PC-9 (cell line): ENCODE data around the gene ATP7B. TPM values are rescaled to one million over a fixed set of nuclear protein-coding genes. Genes with fewer than 3 reads are reported as not detected.

ENCODE experiments used
- BruUV-seq: library from RNA; stranded (reverse); fragments of 400-500 nt; replicated peaks from 2 replicates; lab custom pipeline; 2021; lab: Mats Ljungman, UMichigan
- CTCF ChIA-PET: fragments of 300-600 bp; sonication (Branson Sonifier 250); formaldehyde crosslinking; loops from one replicate; lab custom pipeline; 2022; ENCODE audit warnings: antibody characterized with exemption; lab: Charles Lee
- POLR2A ChIA-PET: fragments of 300-600 bp; sonication (Branson Sonifier 250); formaldehyde crosslinking; loops from one replicate; lab custom pipeline; 2022; ENCODE audit warnings: antibody characterized with exemption; ENCODE audit not compliant: unreplicated experiment; lab: Charles Lee
- DNase-seq, 2 experiments: peaks; one replicate each; pipeline versions ENCODE4 v3.0.0 to v3.0.0-alpha.2; 2015 to 2022; ENCODE audit warnings: mixed read lengths in 1 of 2
- H2AFZ ChIP-seq: fragments of 200-600 bp; sonication (generic); 2 replicates; pipeline ENCODE4 v1.8.1; 2017; ENCODE audit warnings: antibody characterized with exemption
- H3F3A ChIP-seq: fragments of 200-600 bp; sonication (generic); 2 replicates; pipeline ENCODE4 v1.8.1; 2017; ENCODE audit warnings: antibody characterized with exemption, mild to moderate bottlenecking, low read depth; ENCODE audit not compliant: insufficient read depth
- H3K27ac ChIP-seq: fragments of 200-600 bp; sonication (generic); 2 replicates; pipeline ENCODE4 v1.6.1; 2016; ENCODE audit warnings: mixed run types
- H3K27me3 ChIP-seq: fragments of 200-600 bp; sonication (generic); 2 replicates; pipeline ENCODE4 v1.6.1; 2016; ENCODE audit warnings: low read depth, mixed run types; ENCODE audit not compliant: insufficient read depth
- H3K36me3 ChIP-seq: fragments of 200-600 bp; sonication (generic); 2 replicates; pipeline ENCODE4 v1.6.1; 2016; ENCODE audit warnings: low read depth, mixed run types
- H3K4me1 ChIP-seq: fragments of 200-600 bp; sonication (generic); replicated peaks from 2 replicates; pipeline ENCODE4 v1.6.1; 2016; ENCODE audit warnings: mixed run types; ENCODE audit not compliant: insufficient read depth
- H3K4me2 ChIP-seq: fragments of 200-600 bp; sonication (generic); 2 replicates; pipeline ENCODE4 v1.6.1; 2017; ENCODE audit warnings: mixed run types
- H3K4me3 ChIP-seq: fragments of 200-600 bp; sonication (generic); 2 replicates; pipeline ENCODE4 v1.6.1; 2016; ENCODE audit warnings: mixed run types
- H3K79me2 ChIP-seq: fragments of 200-600 bp; sonication (generic); 2 replicates; pipeline ENCODE4 v1.6.1; 2017; ENCODE audit warnings: low read depth, mixed run types
- H3K9me2 ChIP-seq: fragments of 200-600 bp; sonication (generic); 2 replicates; pipeline ENCODE4 v1.8.1; 2017; ENCODE audit warnings: mild to moderate bottlenecking; ENCODE audit not compliant: insufficient read depth
- H3K9me3 ChIP-seq: fragments of 200-600 bp; sonication (generic); 2 replicates; pipeline ENCODE4 v1.8.1; 2016; ENCODE audit warnings: low read depth; ENCODE audit not compliant: insufficient read depth
- H4K20me1 ChIP-seq: fragments of 200-600 bp; sonication (generic); 2 replicates; pipeline ENCODE4 v1.8.1; 2017; ENCODE audit not compliant: insufficient read depth
- EZH2 ChIP-seq: fragments of 200-600 bp; sonication (generic); IDR thresholded peaks from 2 replicates; pipeline ENCODE4 v1.8.0; 2017; ENCODE audit warnings: antibody characterized with exemption, low read depth
- intact Hi-C: fragments of 100-400 bp; cut with micrococcal nuclease; formaldehyde crosslinking; loops from one replicate; pipeline ENCODE4 v1.10.0; 2022; ENCODE audit not compliant: unreplicated experiment
- total RNA-seq: library from RNA; stranded (reverse); gene quantifications from 2 replicates; pipeline ENCODE4 v1.2.3, GENCODE V29; 2021
- TF ChIP-seq, protein P1 (sequence below): fragments of 200-600 bp; sonication (generic); conservative IDR thresholded peaks from 2 replicates; pipeline ENCODE4 v1.6.1; 2017; ENCODE audit warnings: mixed run types, antibody characterized with exemption, mild to moderate bottlenecking, moderate library complexity

Gene ATP7B
- total RNA-seq, 1 experiment from 2014 or later = 1.2 TPM

DNA sequence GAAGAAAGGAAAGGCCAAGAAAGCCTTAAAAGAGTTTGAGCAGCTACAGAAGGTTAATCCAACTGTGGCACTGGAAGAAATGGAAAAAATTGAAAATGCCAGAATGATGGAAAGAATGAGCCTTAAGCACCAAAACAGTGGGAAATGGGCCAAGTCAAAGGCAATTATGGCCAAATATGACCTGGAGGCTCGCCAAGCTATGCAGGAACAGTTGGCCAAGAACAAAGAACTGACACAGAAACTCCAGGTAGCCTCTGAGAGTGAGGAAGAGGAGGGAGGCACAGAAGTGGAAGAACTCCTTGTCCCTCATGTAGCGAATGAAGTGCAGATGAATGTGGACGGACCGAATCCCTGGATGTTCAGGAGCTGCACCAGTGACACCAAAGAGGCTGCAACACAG lies 18.3 kb upstream of the ATP7B start:
- Histone ChIP-seq H2AFZ (no peak overlapping the region), H4K20me1 (no peaks in the 10 kb centered on the region), H3K36me3 (peaks cover 41% of the 10 kb centered on the region), H3F3A (0 out of 2 replicates have a peak, but pooled peaks cover 4% of the 10 kb centered on the region), H3K79me2 (peaks cover 3% of the 10 kb centered on the region; the same call in 1 of the 2 replicates), H3K9me3 (peaks cover 11% of the 10 kb centered on the region; the same call in 1 of the 2 replicates), H3K4me1 (no peaks in the 10 kb centered on the region), H3K27ac (no peak overlapping the region), H3K4me2 (no peak overlapping the region), H3K4me3 (no peak overlapping the region), H3K27me3 (no peaks in the 10 kb centered on the region), H3K9me2 (no peaks in the 10 kb centered on the region)
- POLR2A ChIA-PET = no interaction called here
- no peak for DNase-seq
- intact Hi-C loops = no loop called here
- CTCF ChIA-PET = no interaction called here
- BruUV-seq = TSS peak; percentile 10
- no peak for TF ChIP-seq EZH2
- TF ChIP-seq, protein P1, sequence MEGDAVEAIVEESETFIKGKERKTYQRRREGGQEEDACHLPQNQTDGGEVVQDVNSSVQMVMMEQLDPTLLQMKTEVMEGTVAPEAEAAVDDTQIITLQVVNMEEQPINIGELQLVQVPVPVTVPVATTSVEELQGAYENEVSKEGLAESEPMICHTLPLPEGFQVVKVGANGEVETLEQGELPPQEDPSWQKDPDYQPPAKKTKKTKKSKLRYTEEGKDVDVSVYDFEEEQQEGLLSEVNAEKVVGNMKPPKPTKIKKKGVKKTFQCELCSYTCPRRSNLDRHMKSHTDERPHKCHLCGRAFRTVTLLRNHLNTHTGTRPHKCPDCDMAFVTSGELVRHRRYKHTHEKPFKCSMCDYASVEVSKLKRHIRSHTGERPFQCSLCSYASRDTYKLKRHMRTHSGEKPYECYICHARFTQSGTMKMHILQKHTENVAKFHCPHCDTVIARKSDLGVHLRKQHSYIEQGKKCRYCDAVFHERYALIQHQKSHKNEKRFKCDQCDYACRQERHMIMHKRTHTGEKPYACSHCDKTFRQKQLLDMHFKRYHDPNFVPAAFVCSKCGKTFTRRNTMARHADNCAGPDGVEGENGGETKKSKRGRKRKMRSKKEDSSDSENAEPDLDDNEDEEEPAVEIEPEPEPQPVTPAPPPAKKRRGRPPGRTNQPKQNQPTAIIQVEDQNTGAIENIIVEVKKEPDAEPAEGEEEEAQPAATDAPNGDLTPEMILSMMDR = no peak

DNA sequence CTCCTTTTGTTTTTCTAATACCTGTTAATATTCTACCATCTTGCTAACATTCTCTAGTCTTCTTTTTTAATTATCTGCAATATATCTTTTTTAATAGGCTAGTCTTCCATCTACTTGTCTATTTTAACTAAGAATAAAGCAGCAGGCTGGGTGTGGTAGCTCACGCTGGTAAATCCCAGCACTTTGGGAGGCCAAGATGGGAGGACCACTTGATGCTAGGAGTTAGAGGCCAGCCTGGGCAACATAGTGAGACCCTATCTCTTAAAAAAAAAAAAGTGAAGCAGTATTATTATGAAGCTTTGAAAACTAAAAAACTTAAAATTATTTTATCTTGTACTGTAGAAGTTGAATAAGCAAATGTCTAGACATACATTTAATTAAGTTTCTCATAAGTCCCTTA lies 16.6 kb upstream of the ATP7B start:
- Histone ChIP-seq H3K79me2 (peaks cover 3% of the 10 kb centered on the region; the same call in 1 of the 2 replicates), H2AFZ (no peak overlapping the region), H3K4me2 (no peak overlapping the region), H3K4me1 (no peaks in the 10 kb centered on the region), H3K9me2 (no peaks in the 10 kb centered on the region), H4K20me1 (no peaks in the 10 kb centered on the region), H3K9me3 (peaks cover 11% of the 10 kb centered on the region; the same call in 1 of the 2 replicates), H3K4me3 (no peak overlapping the region), H3F3A (no peaks in the 10 kb centered on the region), H3K27ac (no peak overlapping the region), H3K36me3 (peaks cover 49% of the 10 kb centered on the region), H3K27me3 (no peaks in the 10 kb centered on the region)
- TF ChIP-seq, protein P1 = no peak
- no peak for TF ChIP-seq EZH2
- DNase-seq = no peak
- intact Hi-C loops = no loop called here
- no TSS peak for BruUV-seq
- POLR2A ChIA-PET = interaction anchor here (0.6 kb wide), 1 partner anchor 94 kb away, joined by 3 read pairs; no protein-coding TSS in a partner anchor
- CTCF ChIA-PET = no interaction called here

DNA sequence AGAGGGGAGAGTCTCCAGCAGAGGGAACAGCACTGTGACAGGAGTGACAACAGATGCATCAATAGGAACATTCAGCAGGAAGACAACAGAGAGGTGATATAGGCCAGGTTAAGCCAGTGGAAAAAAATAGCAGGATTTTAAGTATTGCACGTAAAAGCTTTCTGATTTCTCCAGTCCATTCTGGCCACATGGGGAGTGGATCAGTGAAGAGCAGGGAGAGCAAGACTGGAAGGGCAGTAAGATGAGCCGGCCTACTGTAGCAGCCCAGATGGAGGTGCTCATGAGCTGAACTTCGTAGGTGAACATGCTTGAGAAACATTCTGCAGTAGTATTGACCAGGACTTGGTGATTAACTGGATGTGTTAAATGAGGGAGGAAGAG lies 15.0 kb upstream of the ATP7B start:
- POLR2A ChIA-PET = no interaction called here
- H4K20me1 ChIP-seq = no peaks in the 10 kb centered on the region
- no peaks in the 10 kb centered on the region for H3K27me3 ChIP-seq
- H3K4me1 ChIP-seq = no peaks in the 10 kb centered on the region
- H2AFZ ChIP-seq = no peak overlapping the region
- no peak for TF ChIP-seq EZH2
- TF ChIP-seq, protein P1 = no peak
- no peaks in the 10 kb centered on the region for H3K9me2 ChIP-seq
- intact Hi-C loops = no loop called here
- peaks cover 49% of the 10 kb centered on the region for H3K36me3 ChIP-seq
- DNase-seq = no peak
- H3K4me2 ChIP-seq = no peak overlapping the region
- no TSS peak for BruUV-seq
- H3K27ac ChIP-seq = no peak overlapping the region
- CTCF ChIA-PET = no interaction called here
- peaks cover 3% of the 10 kb centered on the region; the same call in 1 of the 2 replicates for H3K79me2 ChIP-seq
- no peak overlapping the region for H3K4me3 ChIP-seq
- H3F3A ChIP-seq = no peaks in the 10 kb centered on the region
- H3K9me3 ChIP-seq = peaks cover 11% of the 10 kb centered on the region; the same call in 1 of the 2 replicates
